Neural progenitor cell (in vitro differentiated cells): Measurements from ENCODE around the gene TMBIM1. TPM values are rescaled to one million over a fixed set of nuclear protein-coding genes. Genes with fewer than 3 reads are reported as not detected.

Source experiments
- DNase-seq: peaks from one replicate; pipeline ENCODE4 v3.0.0-alpha.2; 2016; ENCODE audit warnings: low spot score
- H2AFZ ChIP-seq: fragments of 200-600 bp; sonication (generic); replicated peaks from 2 replicates; pipeline ENCODE4 v1.6.1; 2016; ENCODE audit warnings: antibody characterized with exemption
- H3F3A ChIP-seq: fragments of 200-600 bp; sonication (generic); 2 replicates; pipeline ENCODE4 v1.6.1; 2016; ENCODE audit warnings: antibody characterized with exemption, low read depth
- H3K27ac ChIP-seq: fragments of 200-600 bp; sonication (generic); 2 replicates; pipeline ENCODE4 v1.5.1; 2016; ENCODE audit warnings: mild to moderate bottlenecking
- H3K27me3 ChIP-seq: fragments of 200-600 bp; sonication (generic); 2 replicates; pipeline ENCODE4 v1.6.1; 2016; ENCODE audit warnings: mild to moderate bottlenecking, moderate library complexity
- H3K36me3 ChIP-seq: fragments of 200-600 bp; sonication (generic); 2 replicates; pipeline ENCODE4 v1.5.1; 2016
- H3K4me1 ChIP-seq: fragments of 200-600 bp; sonication (generic); 2 replicates; pipeline ENCODE4 v1.6.1; 2016; ENCODE audit warnings: mixed run types
- H3K4me2 ChIP-seq: fragments of 200-600 bp; sonication (generic); 2 replicates; pipeline ENCODE4 v1.6.1; 2016
- H3K4me3 ChIP-seq: fragments of 200-600 bp; sonication (generic); 2 replicates; pipeline ENCODE4 v1.5.1; 2016
- H3K79me2 ChIP-seq: fragments of 200-600 bp; sonication (generic); 2 replicates; pipeline ENCODE4 v1.6.1; 2016; ENCODE audit warnings: low read depth
- H3K9ac ChIP-seq: fragments of 200-600 bp; sonication (generic); 2 replicates; pipeline ENCODE4 v1.6.1; 2016
- H3K9me3 ChIP-seq: fragments of 200-600 bp; sonication (generic); 2 replicates; pipeline ENCODE4 v1.5.1; 2016; ENCODE audit warnings: low read depth
- H4K20me1 ChIP-seq: fragments of 200-600 bp; sonication (generic); 2 replicates; pipeline ENCODE4 v1.6.1; 2016; ENCODE audit warnings: low read depth
- H3K27ac Mint-ChIP-seq: 3 replicates; pipeline ENCODE4 v1.8.0; 2021; ENCODE audit warnings: mixed read lengths
- H3K27me3 Mint-ChIP-seq: 2 replicates; pipeline ENCODE4 v1.8.0; 2022; ENCODE audit warnings: low read depth, mild to moderate bottlenecking, inconsistent platforms, moderate library complexity, mixed read lengths; ENCODE audit not compliant: insufficient read depth
- H3K36me3 Mint-ChIP-seq: 3 replicates; pipeline ENCODE4 v1.8.0; 2021; ENCODE audit warnings: mixed read lengths
- H3K4me1 Mint-ChIP-seq: 3 replicates; pipeline ENCODE4 v1.8.0; 2021; ENCODE audit warnings: mixed read lengths
- H3K4me3 Mint-ChIP-seq: 3 replicates; pipeline ENCODE4 v1.8.0; 2021; ENCODE audit warnings: mild to moderate bottlenecking, moderate library complexity, mixed read lengths
- H3K9me3 Mint-ChIP-seq: 3 replicates; pipeline ENCODE4 v1.8.0; 2020; ENCODE audit warnings: mixed read lengths
- CTCF ChIP-seq: fragments of 200-600 bp; sonication (generic); IDR thresholded peaks from 2 replicates; pipeline ENCODE4 v1.5.1; 2017; ENCODE audit warnings: antibody characterized with exemption, mild to moderate bottlenecking
- EZH2 ChIP-seq: fragments of 200-600 bp; sonication (generic); IDR thresholded peaks from 2 replicates; pipeline ENCODE4 v1.6.1; 2017; ENCODE audit warnings: antibody characterized with exemption, mild to moderate bottlenecking, moderate library complexity
- EZH2phosphoT487 ChIP-seq: fragments of 200-600 bp; sonication (generic); IDR thresholded peaks from 2 replicates; pipeline ENCODE4 v1.6.1; 2017; ENCODE audit warnings: antibody characterized with exemption
- microRNA-seq: library from miRNA; unstranded; fragments of <30 nt; microRNA quantifications from one replicate; pipeline ENCODE4, GENCODE V29; 2016
- small RNA-seq: library from RNA; depleted of rRNA; stranded (forward); fragments of <200 nt; gene quantifications from one replicate; pipeline ENCODE3, GENCODE V24; 2015
- total RNA-seq: library from RNA; depleted of rRNA; stranded (reverse); fragments of >200 nt; gene quantifications from 2 replicates; pipeline ENCODE4 v1.2.3, GENCODE V29; 2015; ENCODE audit warnings: low replicate concordance

TMBIM1 gene
- total RNA-seq, 1 donor from 2014 or later = 11.1 TPM

GRCh38 chr2:218228366-218229090, 63.8 kb downstream of the TMBIM1 start:
- Mint-ChIP-seq H3K36me3 (peaks cover 34% of the 10 kb centered on the region), H3K9me3 (no peaks in the 10 kb centered on the region), H3K4me1 (no peaks in the 10 kb centered on the region), H3K27me3 (no peaks in the 10 kb centered on the region), H3K27ac (no peak overlapping the region), H3K4me3 (no peak overlapping the region)
- no peak for DNase-seq
- Histone ChIP-seq H3K36me3 (peaks cover 15% of the 10 kb centered on the region), H3K9ac (no peak overlapping the region), H4K20me1 (peaks cover 36% of the 10 kb centered on the region), H3K27me3 (no peaks in the 10 kb centered on the region), H3K4me3 (no peak overlapping the region), H3K4me2 (no peak overlapping the region), H2AFZ (no peak overlapping the region), H3K27ac (no peak overlapping the region), H3K79me2 (peaks cover 25% of the 10 kb centered on the region), H3K4me1 (no peaks in the 10 kb centered on the region), H3F3A (no peaks in the 10 kb centered on the region), H3K9me3 (no peaks in the 10 kb centered on the region)
- TF ChIP-seq EZH2 (no peak), EZH2phosphoT487 (no peak), CTCF (no peak)

- Histone ChIP-seq H3K4me1 (no peaks in the 10 kb centered on the region), H3F3A (no peaks in the 10 kb centered on the region), H3K27me3 (no peaks in the 10 kb centered on the region), H2AFZ (no peak overlapping the region), H3K9me3 (no peaks in the 10 kb centered on the region), H4K20me1 (peaks cover 52% of the 10 kb centered on the region), H3K27ac (no peak overlapping the region), H3K36me3 (peaks cover 15% of the 10 kb centered on the region), H3K79me2 (peaks cover 41% of the 10 kb centered on the region), H3K9ac (no peak overlapping the region), H3K4me2 (no peak overlapping the region), H3K4me3 (no peak overlapping the region)
- Mint-ChIP-seq H3K27me3 (no peaks in the 10 kb centered on the region), H3K27ac (no peak overlapping the region), H3K4me1 (no peaks in the 10 kb centered on the region), H3K36me3 (peaks cover 28% of the 10 kb centered on the region), H3K9me3 (no peaks in the 10 kb centered on the region), H3K4me3 (no peak overlapping the region)
- no peak for DNase-seq
- TF ChIP-seq EZH2phosphoT487 (no peak), CTCF (no peak), EZH2 (no peak)
These were observed 65.4 kb downstream of the TMBIM1 start for GRCh38 chr2:218226903-218227302.

Small RNAs within 50 kb of the gene (microRNA-seq; reads per million reads assigned to microRNA genes)
- gene MIR6513 (not detected), gene MIR6810 (not detected)

Small RNAs within 50 kb of the gene (small RNA-seq; reads per million reads assigned to genes)
- not detected for gene MIR6810

Other genes with a start within 250 kb of the TMBIM1 start
- not detected in 2 replicates for gene RUFY4, start 223.2 kb downstream of the TMBIM1 start, total RNA-seq
- not detected in 2 replicates for gene CXCR2, start 166.5 kb downstream of the TMBIM1 start, total RNA-seq
- not detected in 2 replicates for gene CXCR1, start 125.5 kb downstream of the TMBIM1 start, total RNA-seq
- gene ARPC2, start 75.3 kb downstream of the TMBIM1 start, total RNA-seq = 151 and 155 TPM in 2 replicates
- 0.09 TPM in 1 of 2 replicates, not detected in the other for gene GPBAR1, start 31.5 kb downstream of the TMBIM1 start, total RNA-seq
- gene AAMP, start 22.4 kb downstream of the TMBIM1 start, total RNA-seq = 90.4 and 151 TPM in 2 replicates
- 13.5 and 31.1 TPM in 2 replicates for gene PNKD, start 22.0 kb downstream of the TMBIM1 start, total RNA-seq
- gene CATIP, start 64.4 kb upstream of the TMBIM1 start, total RNA-seq = 3.1 and 6.2 TPM in 2 replicates
- gene SLC11A1, start 89.8 kb upstream of the TMBIM1 start, total RNA-seq = 0.03 TPM in 1 of 2 replicates, not detected in the other
- gene CTDSP1, start 107.4 kb upstream of the TMBIM1 start, total RNA-seq = 31.3 and 70.5 TPM in 2 replicates
- gene VIL1, start 126.6 kb upstream of the TMBIM1 start, total RNA-seq = 0.22 TPM in 1 of 2 replicates, not detected in the other